K562 (cell line): ENCODE measurements around the gene CLIC1. TPM values are rescaled to one million over a fixed set of nuclear protein-coding genes. Genes with fewer than 3 reads are reported as not detected.
A peak's percentile ranks its signal among the peaks of the same experiment; 100 is the strongest.

Experiments
- BRF1 ChIP-seq: IDR thresholded peaks from 3 replicates; pipeline ENCODE4 v1.6.1; 2011; ENCODE audit warnings: borderline replicate concordance, mild to moderate bottlenecking; ENCODE audit not compliant: insufficient read length; ENCODE audit errors: extremely low read depth
- C11orf30 ChIP-seq: fragments of 450-650 bp; IDR thresholded peaks from 2 replicates; pipeline ENCODE4 v1.6.1; 2016; ENCODE audit warnings: low read depth, mild to moderate bottlenecking
- GTF2A2 ChIP-seq: IDR thresholded peaks from 2 replicates; pipeline ENCODE4 v1.6.1; 2016; ENCODE audit warnings: mild to moderate bottlenecking, missing genetic modification characterization, missing compliant biosample characterization
- HMG20B ChIP-seq: fragments of 250-450 bp; sonication (Bioruptor Pico); IDR thresholded peaks from 2 replicates; pipeline ENCODE4 v1.5.0; 2021; ENCODE audit warnings: mild to moderate bottlenecking
- HMGN3 ChIP-seq: IDR thresholded peaks from 2 replicates; pipeline ENCODE4 v1.6.1; 2011; ENCODE audit warnings: borderline replicate concordance, low read depth, mild to moderate bottlenecking, mixed read lengths, low read length; ENCODE audit not compliant: insufficient read length; ENCODE audit errors: extremely low read depth
- L3MBTL2 ChIP-seq: fragments of 450-650 bp; IDR thresholded peaks from 2 replicates; pipeline ENCODE4 v1.6.1; 2016; ENCODE audit warnings: mild to moderate bottlenecking, moderate library complexity
- NCOA6 ChIP-seq: fragments of 450-650 bp; IDR thresholded peaks from 2 replicates; pipeline ENCODE4 v1.6.1; 2017; ENCODE audit warnings: mild to moderate bottlenecking
- NR3C1 ChIP-seq: sonication (generic); formaldehyde crosslinking; IDR thresholded peaks from 2 replicates; pipeline ENCODE4 v1.8.1; 2022; ENCODE audit warnings: missing genetic modification reagents
- PHB ChIP-seq: fragments of 250-450 bp; sonication (Bioruptor Pico); IDR thresholded peaks from 2 replicates; pipeline ENCODE4 v1.5.0; 2021
- PML ChIP-seq: IDR thresholded peaks from 2 replicates; pipeline ENCODE4 v1.6.1; 2012; ENCODE audit warnings: low read length, inconsistent platforms
- SLC30A9 ChIP-seq: fragments of 250-450 bp; sonication (Bioruptor Pico); IDR thresholded peaks from 2 replicates; pipeline ENCODE4 v1.8.0; 2022; ENCODE audit warnings: mild to moderate bottlenecking, moderate library complexity
- TCFL5 ChIP-seq: fragments of 250-450 bp; sonication (Bioruptor Pico); conservative IDR thresholded peaks from 2 replicates; pipeline ENCODE4 v1.6.1; 2021; ENCODE audit warnings: mild to moderate bottlenecking, moderate library complexity, matching md5 sums
- ZC3H4 ChIP-seq: sonication (generic); formaldehyde crosslinking; IDR thresholded peaks from 2 replicates; pipeline ENCODE4 v1.9.0; 2021; ENCODE audit warnings: missing genetic modification reagents, borderline replicate concordance
- ZKSCAN3 ChIP-seq: fragments of 250-450 bp; sonication (Bioruptor Pico); IDR thresholded peaks from 2 replicates; pipeline ENCODE4 v1.4.0; 2020
- ZNF253 ChIP-seq: fragments of 250-450 bp; sonication (Bioruptor Pico); conservative IDR thresholded peaks from 2 replicates; pipeline ENCODE4 v1.6.1; 2021; ENCODE audit warnings: mild to moderate bottlenecking
- ZNF436 ChIP-seq: fragments of 250-450, 450-650 bp; sonication (Bioruptor Pico); formaldehyde crosslinking; IDR thresholded peaks from 2 replicates; pipeline ENCODE4 v1.7.0; 2020; ENCODE audit warnings: mild to moderate bottlenecking
- ZNF561 ChIP-seq: fragments of 450-650 bp; formaldehyde crosslinking; conservative IDR thresholded peaks from 2 replicates; pipeline ENCODE4 v1.4.0; 2020; ENCODE audit warnings: mild to moderate bottlenecking, moderate library complexity
- ZNF586 ChIP-seq: fragments of 450-650 bp; formaldehyde crosslinking; conservative IDR thresholded peaks from 2 replicates; pipeline ENCODE4 v1.4.0; 2020; ENCODE audit warnings: mild to moderate bottlenecking, moderate library complexity
- polyA plus RNA-seq, 8 experiments: library from polyadenylated mRNA; depleted of rRNA in 4 of 8; stranded (reverse) in 5 of 8; unstranded in 3 of 8; fragments of >200 nt; fragmentation: Nextera tagmentation in 2 of 8; fragmentation: Illumina TruSeq in 1 of 8; extraction: Ambion mirVana in 2 of 8; extraction: Trizol in 1 of 8; gene quantifications; 2 replicates each; pipeline versions ENCODE4 v1.2.1 to v1.2.3, GENCODE V29; 2011 to 2014; ENCODE audit warnings: inconsistent platforms in 1 of 8, missing spikeins in 1 of 8
- total RNA-seq, 7 experiments: library from RNA; depleted of rRNA in 6 of 7; stranded (reverse); fragments of >200 nt in 6 of 7; fragmentation: Illumina TruSeq in 2 of 7; extraction: Trizol in 2 of 7; gene quantifications; 2 replicates each; pipeline versions ENCODE4 v1.2.1 to v1.2.3, GENCODE V29; 2011 to 2021; ENCODE audit warnings: low replicate concordance in 1 of 7
- TF ChIP-seq, protein P1 (sequence below): sonication (generic); formaldehyde crosslinking; IDR thresholded peaks from 2 replicates; pipeline ENCODE4 v1.9.0; 2022; ENCODE audit warnings: mild to moderate bottlenecking, missing genetic modification reagents
- TF ChIP-seq, protein P2 (sequence below): sonication (generic); formaldehyde crosslinking; IDR thresholded peaks from 2 replicates; pipeline ENCODE4 v1.8.0; 2022; ENCODE audit warnings: mild to moderate bottlenecking, missing genetic modification reagents
- TF ChIP-seq, protein P3 (sequence below): fragments of 450-650 bp; formaldehyde crosslinking; IDR thresholded peaks from 2 replicates; pipeline ENCODE4 v1.4.0; 2020; ENCODE audit warnings: mild to moderate bottlenecking, mixed read lengths
- TF ChIP-seq, protein P4 (sequence below): fragments of 450-650 bp; IDR thresholded peaks from 2 replicates; pipeline ENCODE4 v1.6.1; 2017; ENCODE audit warnings: antibody characterized with exemption
- TF ChIP-seq, protein P5 (sequence below): sonication (generic); formaldehyde crosslinking; IDR thresholded peaks from 2 replicates; pipeline ENCODE4 v1.8.1; 2023; ENCODE audit warnings: mild to moderate bottlenecking, missing genetic modification reagents, moderate library complexity

The CLIC1 gene
- total and polyA plus RNA-seq, 9 of the 15 experiments (the other 6 are each of a cell fraction or from before 2014, with no cell fraction given), result 1,267 to 2,419 (median 1,808) TPM

DNA sequence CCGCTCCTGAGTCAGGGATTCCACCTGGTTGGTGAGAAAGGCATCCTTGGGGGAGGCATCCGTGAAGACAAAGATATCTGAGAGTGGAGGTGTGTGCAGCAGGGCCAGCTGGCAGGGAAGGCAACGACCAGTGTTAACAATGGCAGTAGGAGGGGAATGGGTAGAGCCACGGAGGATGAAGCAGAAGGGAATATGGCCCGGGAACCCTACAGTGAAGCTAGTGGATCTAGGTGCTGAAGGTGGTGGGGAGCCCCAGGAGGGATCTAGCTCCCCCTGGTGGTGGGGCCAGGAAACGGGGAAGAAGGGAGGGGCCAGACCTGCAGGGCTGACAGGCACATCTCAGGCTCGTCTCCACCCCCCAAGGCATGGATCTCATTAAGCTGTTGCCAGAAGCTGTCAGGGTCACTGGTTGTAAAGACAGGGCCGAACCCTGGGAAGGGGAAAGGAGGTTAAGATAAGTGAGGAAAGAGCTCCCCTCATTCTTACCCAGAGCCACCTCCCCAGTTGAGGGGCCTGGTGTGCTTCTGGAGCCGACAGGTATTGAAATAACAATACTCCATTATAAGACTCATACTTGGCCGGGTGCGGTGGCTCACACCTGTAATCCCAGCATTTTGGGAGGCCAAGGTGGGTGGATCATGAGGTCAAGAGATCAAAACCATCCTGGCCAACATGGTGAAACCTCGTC lies 33.5 kb upstream of the CLIC1 start (continued):
- TF ChIP-seq ZKSCAN3 (CRISPR knock-in tag) (no peak), NCOA6 (no peak), PHB (CRISPR knock-in tag) (0 out of 2 replicates have a peak, but pooled peaks have one; percentile 19), C11orf30 (no peak), ZNF253 (no peak), ZNF436 (no peak), HMGN3 (peak; percentile 27), PML (no peak), BRF1 (no peak), TCFL5 (CRISPR knock-in tag) (no peak), NR3C1 (no peak), L3MBTL2 (peak; percentile 66), ZNF561 (CRISPR knock-in tag) (no peak), GTF2A2 (tag) (no peak), SLC30A9 (CRISPR knock-in tag) (no peak), ZC3H4 (CRISPR knock-in tag) (no peak), ZNF586 (CRISPR knock-in tag) (no peak), HMG20B (CRISPR knock-in tag) (no peak)
- TF ChIP-seq, protein P1, sequence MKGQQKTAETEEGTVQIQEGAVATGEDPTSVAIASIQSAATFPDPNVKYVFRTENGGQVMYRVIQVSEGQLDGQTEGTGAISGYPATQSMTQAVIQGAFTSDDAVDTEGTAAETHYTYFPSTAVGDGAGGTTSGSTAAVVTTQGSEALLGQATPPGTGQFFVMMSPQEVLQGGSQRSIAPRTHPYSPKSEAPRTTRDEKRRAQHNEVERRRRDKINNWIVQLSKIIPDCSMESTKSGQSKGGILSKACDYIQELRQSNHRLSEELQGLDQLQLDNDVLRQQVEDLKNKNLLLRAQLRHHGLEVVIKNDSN (CRISPR knock-in tag), result no peak
- TF ChIP-seq, protein P2, sequence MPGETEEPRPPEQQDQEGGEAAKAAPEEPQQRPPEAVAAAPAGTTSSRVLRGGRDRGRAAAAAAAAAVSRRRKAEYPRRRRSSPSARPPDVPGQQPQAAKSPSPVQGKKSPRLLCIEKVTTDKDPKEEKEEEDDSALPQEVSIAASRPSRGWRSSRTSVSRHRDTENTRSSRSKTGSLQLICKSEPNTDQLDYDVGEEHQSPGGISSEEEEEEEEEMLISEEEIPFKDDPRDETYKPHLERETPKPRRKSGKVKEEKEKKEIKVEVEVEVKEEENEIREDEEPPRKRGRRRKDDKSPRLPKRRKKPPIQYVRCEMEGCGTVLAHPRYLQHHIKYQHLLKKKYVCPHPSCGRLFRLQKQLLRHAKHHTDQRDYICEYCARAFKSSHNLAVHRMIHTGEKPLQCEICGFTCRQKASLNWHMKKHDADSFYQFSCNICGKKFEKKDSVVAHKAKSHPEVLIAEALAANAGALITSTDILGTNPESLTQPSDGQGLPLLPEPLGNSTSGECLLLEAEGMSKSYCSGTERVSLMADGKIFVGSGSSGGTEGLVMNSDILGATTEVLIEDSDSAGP, result no peak
- TF ChIP-seq, protein P3, sequence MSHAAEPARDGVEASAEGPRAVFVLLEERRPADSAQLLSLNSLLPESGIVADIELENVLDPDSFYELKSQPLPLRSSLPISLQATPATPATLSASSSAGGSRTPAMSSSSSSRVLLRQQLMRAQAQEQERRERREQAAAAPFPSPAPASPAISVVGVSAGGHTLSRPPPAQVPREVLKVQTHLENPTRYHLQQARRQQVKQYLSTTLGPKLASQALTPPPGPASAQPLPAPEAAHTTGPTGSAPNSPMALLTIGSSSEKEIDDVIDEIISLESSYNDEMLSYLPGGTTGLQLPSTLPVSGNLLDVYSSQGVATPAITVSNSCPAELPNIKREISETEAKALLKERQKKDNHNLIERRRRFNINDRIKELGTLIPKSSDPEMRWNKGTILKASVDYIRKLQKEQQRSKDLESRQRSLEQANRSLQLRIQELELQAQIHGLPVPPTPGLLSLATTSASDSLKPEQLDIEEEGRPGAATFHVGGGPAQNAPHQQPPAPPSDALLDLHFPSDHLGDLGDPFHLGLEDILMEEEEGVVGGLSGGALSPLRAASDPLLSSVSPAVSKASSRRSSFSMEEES (CRISPR knock-in tag), result no peak
- TF ChIP-seq, protein P4, sequence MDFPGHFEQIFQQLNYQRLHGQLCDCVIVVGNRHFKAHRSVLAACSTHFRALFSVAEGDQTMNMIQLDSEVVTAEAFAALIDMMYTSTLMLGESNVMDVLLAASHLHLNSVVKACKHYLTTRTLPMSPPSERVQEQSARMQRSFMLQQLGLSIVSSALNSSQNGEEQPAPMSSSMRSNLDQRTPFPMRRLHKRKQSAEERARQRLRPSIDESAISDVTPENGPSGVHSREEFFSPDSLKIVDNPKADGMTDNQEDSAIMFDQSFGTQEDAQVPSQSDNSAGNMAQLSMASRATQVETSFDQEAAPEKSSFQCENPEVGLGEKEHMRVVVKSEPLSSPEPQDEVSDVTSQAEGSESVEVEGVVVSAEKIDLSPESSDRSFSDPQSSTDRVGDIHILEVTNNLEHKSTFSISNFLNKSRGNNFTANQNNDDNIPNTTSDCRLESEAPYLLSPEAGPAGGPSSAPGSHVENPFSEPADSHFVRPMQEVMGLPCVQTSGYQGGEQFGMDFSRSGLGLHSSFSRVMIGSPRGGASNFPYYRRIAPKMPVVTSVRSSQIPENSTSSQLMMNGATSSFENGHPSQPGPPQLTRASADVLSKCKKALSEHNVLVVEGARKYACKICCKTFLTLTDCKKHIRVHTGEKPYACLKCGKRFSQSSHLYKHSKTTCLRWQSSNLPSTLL, result no peak
- TF ChIP-seq, protein P5, sequence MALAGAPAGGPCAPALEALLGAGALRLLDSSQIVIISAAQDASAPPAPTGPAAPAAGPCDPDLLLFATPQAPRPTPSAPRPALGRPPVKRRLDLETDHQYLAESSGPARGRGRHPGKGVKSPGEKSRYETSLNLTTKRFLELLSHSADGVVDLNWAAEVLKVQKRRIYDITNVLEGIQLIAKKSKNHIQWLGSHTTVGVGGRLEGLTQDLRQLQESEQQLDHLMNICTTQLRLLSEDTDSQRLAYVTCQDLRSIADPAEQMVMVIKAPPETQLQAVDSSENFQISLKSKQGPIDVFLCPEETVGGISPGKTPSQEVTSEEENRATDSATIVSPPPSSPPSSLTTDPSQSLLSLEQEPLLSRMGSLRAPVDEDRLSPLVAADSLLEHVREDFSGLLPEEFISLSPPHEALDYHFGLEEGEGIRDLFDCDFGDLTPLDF (CRISPR knock-in tag), result peak; percentile 42; the same call in 1 of the 2 replicates
